GM18505 (cell line): ENCODE results near the gene ADAR.

ENCODE experiments used
- ATAC-seq: cut with Tn5 transposase; IDR thresholded peaks from one replicate; pipeline ENCODE4 v1.9.1; 2021; ENCODE audit not compliant: unreplicated experiment
- POLR2A ChIP-seq: IDR thresholded peaks from 4 replicates; pipeline ENCODE4 v1.6.1; 2011; ENCODE audit warnings: borderline replicate concordance; ENCODE audit not compliant: insufficient read depth, insufficient read length; ENCODE audit errors: extremely low read depth

Gene ADAR

DNA sequence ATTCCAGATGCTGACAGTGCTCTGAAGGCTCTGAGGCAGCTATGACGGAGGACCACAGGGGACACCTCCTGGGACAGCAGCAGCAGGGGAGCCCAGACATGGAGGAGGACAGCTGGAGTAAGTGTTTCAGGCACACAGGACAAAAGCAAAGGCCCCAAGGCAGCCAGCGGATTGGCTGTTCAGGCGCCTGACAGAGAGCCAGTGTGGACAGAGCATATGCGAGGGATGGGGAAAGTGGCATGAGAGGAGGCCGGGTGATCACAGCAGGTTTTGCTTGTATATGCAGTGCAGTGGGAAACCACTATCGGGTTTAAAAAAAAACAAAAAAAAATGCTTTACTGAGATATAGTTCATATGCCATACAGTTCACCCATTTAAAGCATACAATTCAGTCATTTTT lies 21.3 kb downstream of the ADAR start:
- no peak for TF ChIP-seq POLR2A
- ATAC-seq: no peak

DNA sequence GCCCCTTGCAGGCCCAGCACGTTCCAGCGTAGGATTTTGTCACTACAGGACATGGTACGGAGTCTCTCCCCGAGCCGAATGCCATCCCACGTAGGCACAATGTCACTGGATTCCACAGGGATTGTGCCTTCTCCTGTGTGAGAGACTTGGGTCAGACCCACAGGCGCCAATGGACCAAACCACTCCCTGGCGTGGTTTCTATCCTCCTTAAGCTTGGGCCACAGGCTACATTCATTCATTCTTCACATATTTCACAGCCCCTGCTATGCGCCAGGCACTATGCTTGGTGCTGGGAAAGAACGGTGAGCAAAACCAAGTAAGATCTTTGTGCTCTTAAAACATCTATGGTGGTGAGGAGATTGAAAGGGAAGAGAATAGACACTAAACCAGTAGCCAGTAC lies 21.8 kb downstream of the ADAR start:
- ATAC-seq: no peak
- no peak for TF ChIP-seq POLR2A

DNA sequence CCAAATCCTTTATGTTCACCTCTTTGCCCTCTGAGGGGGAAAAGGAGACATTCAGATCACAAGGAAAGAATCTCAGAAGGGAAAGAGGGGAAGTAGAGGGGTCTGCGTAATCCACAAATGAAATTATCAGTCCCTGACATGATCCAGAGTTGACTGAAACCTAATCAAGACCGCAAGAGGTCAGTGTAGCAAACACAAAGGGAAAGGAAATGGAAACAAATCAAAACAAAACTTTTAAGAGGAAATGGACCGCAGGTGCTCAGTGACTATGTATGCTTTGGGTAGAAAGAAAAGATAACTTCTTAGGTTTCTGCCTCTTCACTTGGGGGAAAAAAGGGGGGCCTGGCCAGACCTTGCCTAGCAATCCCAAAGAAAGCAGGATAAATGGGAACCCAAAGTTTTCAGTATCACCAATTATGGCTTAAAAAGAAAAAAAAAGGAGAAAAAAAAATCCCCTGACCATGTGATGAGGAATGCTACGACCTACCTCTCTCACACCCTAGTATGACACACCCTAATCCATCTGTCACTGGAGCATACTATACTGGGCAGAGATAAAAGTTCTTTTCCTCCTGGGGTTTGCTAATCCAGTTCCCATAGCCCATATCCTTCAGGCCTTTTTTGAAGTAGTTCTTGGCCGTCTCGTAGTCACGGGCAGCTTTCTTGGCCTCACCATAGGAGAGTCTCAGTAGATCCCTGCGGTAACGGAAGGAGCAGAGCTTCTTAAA lies 23.6 kb downstream of the ADAR start:
- no peak for TF ChIP-seq POLR2A

DNA sequence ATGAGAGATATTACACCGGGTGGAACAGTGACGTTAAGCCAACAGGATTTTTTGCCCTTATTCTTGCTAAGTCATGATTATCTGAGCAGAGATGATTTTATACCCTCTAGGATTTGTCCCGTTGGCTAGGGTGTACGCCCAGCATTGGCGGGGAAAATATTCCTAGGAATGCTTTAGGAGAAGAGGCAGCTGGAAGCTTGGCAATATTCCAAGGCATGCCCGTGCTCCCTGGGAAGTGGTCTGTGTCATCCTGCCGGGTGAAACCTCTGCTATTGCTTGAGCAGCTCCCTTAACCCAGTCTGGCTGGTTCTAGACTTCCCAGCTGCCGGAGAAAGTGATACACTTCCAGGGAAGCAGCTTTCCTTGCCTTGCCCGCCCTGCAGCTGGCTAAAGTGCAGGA lies 24.2 kb downstream of the ADAR start:
- ATAC-seq: no peak
- no peak for TF ChIP-seq POLR2A

More for the DNA sequence above, 23.6 kb downstream of the ADAR start:
- no peak for ATAC-seq

DNA sequence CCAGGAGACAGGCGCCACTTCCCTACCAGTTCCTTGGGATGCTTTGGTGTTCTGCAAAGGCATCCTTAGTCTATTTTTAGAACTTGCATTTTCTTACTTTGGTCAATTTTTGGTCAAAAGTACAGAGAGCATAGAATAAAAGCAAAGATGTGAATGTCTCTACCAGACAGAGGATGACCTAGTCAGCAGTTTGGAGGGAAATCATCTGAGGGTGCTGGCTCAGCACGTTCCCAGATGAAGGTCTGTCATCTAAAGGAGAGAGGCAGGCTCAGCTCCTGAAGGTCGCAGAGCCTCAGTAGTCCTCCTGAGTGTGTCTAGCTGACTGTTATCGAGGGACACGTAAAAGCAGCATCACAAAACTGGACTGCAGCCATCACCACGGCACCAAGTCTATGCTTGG lies 25.1 kb downstream of the ADAR start:
- peak; percentile 25 for TF ChIP-seq POLR2A
- no peak for ATAC-seq

DNA sequence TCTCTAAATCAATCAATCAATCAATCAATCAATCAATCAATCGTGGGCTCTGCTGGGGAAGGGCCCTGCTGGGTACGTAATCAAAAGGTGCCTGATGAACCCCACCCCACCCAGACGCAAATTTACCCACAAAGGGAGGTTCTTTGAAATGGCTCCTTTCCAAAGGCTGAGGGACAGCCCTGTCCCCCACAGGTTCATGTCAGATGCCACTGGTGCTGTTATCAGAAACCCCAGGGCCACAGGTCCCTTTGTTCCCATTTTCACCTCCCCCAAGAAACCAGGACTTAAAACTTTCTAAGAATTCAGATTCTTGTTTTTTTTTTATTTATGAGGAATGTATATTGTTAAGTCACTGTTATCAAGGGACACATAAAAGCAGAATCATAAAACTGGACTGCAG lies 26.2 kb downstream of the ADAR start:
- no peak for TF ChIP-seq POLR2A
- ATAC-seq: no peak

DNA sequence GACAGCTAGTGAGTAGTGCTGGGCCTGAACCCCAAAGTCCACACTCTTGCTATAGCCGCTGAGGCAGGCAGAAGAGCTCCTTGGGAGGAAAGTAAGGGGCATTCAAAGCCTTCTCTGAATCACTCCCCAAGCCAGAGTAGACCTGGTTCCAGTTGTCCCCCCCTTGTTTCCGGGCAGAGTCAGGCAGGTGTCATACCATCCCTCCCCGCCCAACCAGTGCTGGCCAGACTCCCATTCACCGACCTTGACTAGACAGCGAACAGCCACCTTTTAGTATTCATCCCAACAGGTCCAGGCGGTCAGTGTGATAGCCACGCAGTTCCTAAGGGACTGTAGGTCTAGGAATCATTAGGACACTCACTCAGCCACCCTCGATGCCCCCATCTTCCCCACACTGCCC lies 28.6 kb downstream of the ADAR start:
- ATAC-seq: no peak
- no peak for TF ChIP-seq POLR2A

DNA sequence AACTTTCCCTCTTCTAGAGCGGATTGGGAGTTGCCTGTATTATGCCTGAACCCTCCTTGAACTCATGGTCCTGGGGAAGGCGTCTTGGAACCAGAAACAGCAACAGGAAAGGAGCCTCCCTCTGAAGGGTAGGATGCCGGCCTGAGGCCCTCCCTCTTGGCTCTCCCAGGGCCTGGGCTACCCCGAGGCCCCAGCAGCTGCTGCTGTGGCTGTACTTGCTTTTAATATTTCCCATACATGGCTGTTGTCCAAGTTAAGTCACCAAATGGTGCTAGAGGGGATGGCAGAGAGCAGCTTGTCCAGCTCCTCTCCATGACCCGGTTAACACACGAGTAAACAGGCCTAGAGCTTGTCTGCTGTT lies 29.9 kb downstream of the ADAR start:
- no peak for TF ChIP-seq POLR2A
- no peak for ATAC-seq

DNA sequence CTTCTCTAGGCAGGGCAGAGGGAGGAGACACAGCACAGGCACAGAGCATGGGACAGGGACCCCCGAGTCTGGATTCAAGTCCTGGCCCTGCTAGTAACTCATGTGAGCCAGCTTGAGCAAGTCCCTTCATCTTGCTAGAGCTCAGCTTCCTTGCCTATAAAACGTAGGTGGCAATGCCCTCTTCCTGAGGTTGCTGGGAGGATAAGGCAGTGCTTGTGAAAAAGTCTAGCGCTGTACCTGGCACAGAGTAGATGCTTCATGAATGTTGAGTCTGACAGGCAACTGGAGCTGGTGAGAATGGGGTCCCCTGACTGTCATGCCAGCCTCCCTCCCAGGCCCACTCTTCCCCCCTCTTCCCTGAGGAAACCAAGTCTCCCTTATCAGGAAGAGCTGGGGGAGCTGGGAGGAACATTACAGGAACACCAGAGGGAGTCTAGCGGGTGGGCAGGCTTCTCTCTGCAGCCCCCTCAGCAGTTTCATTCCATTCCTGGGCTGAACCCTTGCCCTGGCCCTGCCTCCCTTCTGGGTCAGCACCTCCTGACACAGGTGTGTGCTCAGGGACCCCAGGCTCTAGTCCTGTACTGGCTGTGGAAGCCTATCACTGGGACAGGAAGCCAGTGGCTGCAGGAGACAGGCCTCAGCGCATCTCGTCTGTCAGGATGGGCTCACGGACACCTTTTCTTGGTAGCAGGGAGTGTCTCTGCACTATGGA lies 30.5 kb downstream of the ADAR start:
- ATAC-seq: no peak
- TF ChIP-seq POLR2A: no peak

DNA sequence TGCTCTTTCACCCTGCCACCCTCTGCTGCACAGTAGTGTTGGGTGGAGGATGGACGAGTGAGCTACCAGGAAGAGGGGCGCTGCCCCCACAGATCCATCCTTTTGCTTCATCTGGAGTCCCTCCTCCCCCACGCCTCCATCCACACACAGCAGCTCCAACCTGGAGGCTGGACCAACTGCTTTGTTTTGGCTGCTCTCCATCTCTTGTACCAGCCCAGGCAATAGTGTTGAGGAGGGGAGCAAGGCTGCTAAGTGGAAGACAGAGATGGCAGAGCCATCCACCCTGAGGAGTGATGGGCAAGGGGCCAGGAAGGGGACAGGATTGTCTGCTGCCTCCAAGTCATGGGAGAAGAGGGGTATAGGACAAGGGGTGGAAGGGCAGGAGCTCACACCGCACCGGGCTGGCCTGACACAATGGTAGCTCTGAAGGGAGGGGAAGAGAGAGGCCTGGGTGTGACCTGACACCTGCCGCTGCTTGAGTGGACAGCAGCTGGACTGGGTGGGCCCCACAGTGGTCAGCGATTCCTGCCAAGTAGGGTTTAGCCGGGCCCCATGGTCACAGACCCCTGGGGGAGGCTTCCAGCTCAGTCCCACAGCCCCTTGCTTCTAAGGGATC lies 31.9 kb downstream of the ADAR start:
- peak; percentile 11 for TF ChIP-seq POLR2A
- no peak for ATAC-seq

DNA sequence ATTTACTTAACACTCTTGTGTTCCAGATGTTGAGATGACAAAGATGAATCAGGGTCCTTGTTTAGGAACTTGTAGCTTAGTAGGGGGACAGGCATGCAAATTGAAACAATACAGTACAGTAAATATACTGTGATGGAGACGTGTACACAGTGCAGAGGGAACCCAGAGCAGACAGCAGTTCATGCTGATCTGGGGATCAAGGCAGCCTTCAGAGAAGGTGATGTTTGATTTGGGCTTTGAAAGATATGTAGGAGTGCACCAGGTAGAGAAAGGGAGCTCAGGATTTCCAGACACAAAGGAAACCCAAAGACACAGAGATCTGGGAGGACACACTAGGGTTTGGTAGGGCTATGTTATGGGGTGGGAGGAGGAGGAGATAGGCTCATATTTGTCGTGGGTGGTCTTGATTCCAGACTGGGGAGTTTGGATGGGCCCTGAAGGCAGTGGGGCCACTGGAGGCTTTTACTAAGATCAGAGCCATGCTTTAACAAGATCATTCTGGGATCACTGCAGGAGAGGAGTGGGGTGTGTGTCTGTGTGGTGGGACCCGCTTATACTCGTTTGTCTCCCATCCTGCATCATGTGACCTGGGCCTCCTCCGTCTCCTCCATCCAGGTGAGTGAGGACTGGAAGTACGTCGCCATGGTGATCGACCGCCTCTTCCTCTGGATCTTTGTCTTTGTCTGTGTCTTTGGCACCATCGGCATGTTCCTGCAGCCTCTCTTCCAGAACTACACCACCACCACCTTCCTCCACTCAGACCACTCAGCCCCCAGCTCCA lies 32.6 kb downstream of the ADAR start:
- TF ChIP-seq POLR2A: peak; percentile 47
- no peak for ATAC-seq

DNA sequence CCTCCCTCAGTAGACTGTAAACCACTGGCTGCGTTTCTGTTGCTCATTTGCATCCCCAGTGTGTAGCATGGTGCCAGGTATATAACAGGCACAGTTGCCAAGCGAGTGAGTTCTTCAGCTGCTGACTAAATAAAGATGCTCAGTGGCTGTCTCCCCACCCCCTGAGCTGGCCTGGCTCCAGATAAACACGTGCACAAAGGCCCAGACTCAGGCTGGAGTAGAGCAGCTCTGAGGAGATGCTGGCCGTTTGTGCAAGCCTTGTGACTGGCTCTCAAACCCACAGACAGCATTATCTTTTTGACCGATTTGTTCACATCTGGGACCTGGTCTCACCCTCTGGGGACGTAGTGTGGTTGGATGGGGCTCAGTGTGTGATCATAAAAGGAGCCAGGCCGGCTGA lies 33.3 kb downstream of the ADAR start:
- TF ChIP-seq POLR2A: no peak
- ATAC-seq: no peak

DNA sequence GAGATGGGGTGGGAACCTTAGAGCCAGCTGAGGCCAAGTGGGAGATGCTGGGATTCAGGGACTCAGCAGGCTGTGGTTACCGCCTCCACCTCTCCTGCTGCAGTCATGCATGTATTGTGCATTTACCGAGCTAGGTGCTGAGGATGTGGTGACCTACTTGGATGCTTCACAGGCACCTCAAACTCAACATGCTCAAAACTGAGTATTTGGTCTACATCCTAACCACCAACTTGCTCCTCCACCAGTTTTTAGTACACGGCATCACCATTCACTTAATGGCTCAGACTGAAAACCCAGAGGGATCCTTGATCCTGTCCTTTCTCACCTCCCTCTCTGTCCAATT lies 34.8 kb downstream of the ADAR start:
- TF ChIP-seq POLR2A: no peak
- no peak for ATAC-seq

DNA sequence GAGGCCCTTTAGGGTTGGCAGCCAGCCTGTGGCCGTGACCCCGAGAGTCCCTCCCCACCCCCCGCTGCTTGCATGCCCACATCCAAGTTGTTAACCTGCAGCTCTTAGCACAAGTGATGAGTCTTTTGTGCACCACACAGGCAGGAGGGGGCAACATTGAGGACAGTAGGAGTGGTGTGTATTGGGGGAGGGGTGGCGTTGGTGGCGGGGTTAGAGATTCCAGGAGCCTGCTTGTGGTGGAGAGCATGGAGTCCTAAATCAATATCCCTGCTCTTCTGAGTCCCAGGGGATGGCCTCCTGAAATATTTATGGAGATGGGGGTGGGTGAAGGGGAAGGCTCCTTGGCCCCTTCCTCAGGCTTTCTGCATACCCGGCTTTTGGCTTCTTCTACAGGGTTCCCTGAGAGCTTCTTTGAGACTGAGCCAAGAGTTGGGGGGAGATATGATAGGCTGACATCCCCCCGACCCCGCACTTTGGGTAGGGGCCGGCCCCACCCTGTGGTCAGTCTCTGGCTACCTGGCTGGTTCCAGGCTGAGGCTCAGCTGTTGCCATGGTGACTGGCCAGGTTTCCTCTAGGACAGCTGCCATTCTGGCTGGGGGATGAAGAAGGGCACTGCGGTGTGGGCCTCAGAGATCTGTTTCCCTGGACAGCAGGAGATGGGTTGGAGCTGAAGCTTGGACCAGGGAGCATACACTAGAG lies 35.4 kb downstream of the ADAR start:
- no peak for TF ChIP-seq POLR2A
- ATAC-seq: no peak

DNA sequence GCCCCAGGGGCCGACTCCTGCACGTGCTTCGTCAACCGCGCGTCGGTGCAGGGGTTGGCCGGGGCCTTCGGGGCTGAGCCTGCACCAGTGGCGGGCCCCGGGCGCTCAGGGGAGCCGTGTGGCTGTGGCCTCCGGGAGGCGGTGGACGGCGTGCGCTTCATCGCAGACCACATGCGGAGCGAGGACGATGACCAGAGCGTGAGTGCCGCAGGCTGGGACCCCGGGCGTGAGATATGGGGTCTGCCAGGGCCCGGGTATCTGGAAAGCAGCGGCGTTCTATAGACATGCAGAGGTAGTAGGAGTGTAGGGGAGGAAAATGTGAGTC lies 36.1 kb downstream of the ADAR start:
- ATAC-seq: no peak
- no peak for TF ChIP-seq POLR2A
